Smooth muscle cell (in vitro differentiated cells): Measurements from ENCODE around the gene UCP2. TPM values are rescaled to one million over a fixed set of nuclear protein-coding genes. Genes with fewer than 3 reads are reported as not detected.
A peak's percentile ranks its signal among the peaks of the same experiment; 100 is the strongest.

Experiments
- DNase-seq: peaks from one replicate; lab custom pipeline; 2025; ENCODE audit not compliant: unreplicated experiment; lab: John Stamatoyannopoulos, UW
- H2AFZ ChIP-seq: fragments of 200-600 bp; sonication (generic); 2 replicates; pipeline ENCODE4 v1.6.0; 2016; ENCODE audit warnings: antibody characterized with exemption, low read depth, mild to moderate bottlenecking
- H3F3A ChIP-seq: fragments of 200-600 bp; sonication (generic); 2 replicates; pipeline ENCODE4 v1.6.0; 2017; ENCODE audit warnings: antibody characterized with exemption, low read depth
- H3K27ac ChIP-seq: fragments of 200-600 bp; sonication (generic); 2 replicates; pipeline ENCODE4 v1.5.1; 2016; ENCODE audit warnings: low read depth, mild to moderate bottlenecking
- H3K27me3 ChIP-seq: fragments of 200-600 bp; sonication (generic); 2 replicates; pipeline ENCODE4 v1.6.1; 2016; ENCODE audit warnings: low read depth, mild to moderate bottlenecking
- H3K36me3 ChIP-seq: fragments of 200-600 bp; sonication (generic); 2 replicates; pipeline ENCODE4 v1.5.1; 2016; ENCODE audit warnings: low read depth
- H3K4me1 ChIP-seq: fragments of 200-600 bp; sonication (generic); 2 replicates; pipeline ENCODE4 v1.5.1; 2016; ENCODE audit warnings: low read depth
- H3K4me2 ChIP-seq: fragments of 200-600 bp; sonication (generic); 2 replicates; pipeline ENCODE4 v1.6.0; 2016; ENCODE audit warnings: mild to moderate bottlenecking
- H3K4me3 ChIP-seq: fragments of 200-600 bp; sonication (generic); 2 replicates; pipeline ENCODE4 v1.5.1; 2016; ENCODE audit warnings: mild to moderate bottlenecking
- H3K79me2 ChIP-seq: fragments of 200-600 bp; sonication (generic); 2 replicates; pipeline ENCODE4 v1.6.0; 2016; ENCODE audit warnings: low read depth, mild to moderate bottlenecking
- H3K9ac ChIP-seq: fragments of 200-600 bp; sonication (generic); 2 replicates; pipeline ENCODE4 v1.6.0; 2016; ENCODE audit warnings: low read depth
- H3K9me3 ChIP-seq: fragments of 200-600 bp; sonication (generic); replicated peaks from 2 replicates; pipeline ENCODE4 v1.5.1; 2016; ENCODE audit warnings: low read depth
- H4K20me1 ChIP-seq: fragments of 200-600 bp; sonication (generic); 2 replicates; pipeline ENCODE4 v1.6.0; 2016; ENCODE audit warnings: low read depth
- CTCF ChIP-seq: fragments of 200-600 bp; sonication (generic); IDR thresholded peaks from 2 replicates; pipeline ENCODE4 v1.5.1; 2017; ENCODE audit warnings: borderline replicate concordance, mild to moderate bottlenecking, antibody characterized with exemption; ENCODE audit not compliant: insufficient read depth, poor library complexity, severe bottlenecking
- WGBS: methylation state at CpG from one replicate; pipeline ENCODE4 v1.1.7; 2016; ENCODE audit warnings: low lambda C conversion rate; 5-methylcytosine and 5-hydroxymethylcytosine counted together
- polyA plus RNA-seq: library from polyadenylated mRNA; unstranded; fragments of >200 nt; fragmentation: Nextera tagmentation; extraction: Ambion mirVana; gene quantifications from 2 replicates; pipeline ENCODE4 v1.2.1, GENCODE V29; 2016
- total RNA-seq: library from RNA; depleted of rRNA; stranded (reverse); fragments of >200 nt; gene quantifications from 2 replicates; pipeline ENCODE4 v1.2.3, GENCODE V29; 2014

The UCP2 gene
- total and polyA plus RNA-seq, 2 experiments from 2014 or later, result 0.67 to 8.2 TPM

DNA sequence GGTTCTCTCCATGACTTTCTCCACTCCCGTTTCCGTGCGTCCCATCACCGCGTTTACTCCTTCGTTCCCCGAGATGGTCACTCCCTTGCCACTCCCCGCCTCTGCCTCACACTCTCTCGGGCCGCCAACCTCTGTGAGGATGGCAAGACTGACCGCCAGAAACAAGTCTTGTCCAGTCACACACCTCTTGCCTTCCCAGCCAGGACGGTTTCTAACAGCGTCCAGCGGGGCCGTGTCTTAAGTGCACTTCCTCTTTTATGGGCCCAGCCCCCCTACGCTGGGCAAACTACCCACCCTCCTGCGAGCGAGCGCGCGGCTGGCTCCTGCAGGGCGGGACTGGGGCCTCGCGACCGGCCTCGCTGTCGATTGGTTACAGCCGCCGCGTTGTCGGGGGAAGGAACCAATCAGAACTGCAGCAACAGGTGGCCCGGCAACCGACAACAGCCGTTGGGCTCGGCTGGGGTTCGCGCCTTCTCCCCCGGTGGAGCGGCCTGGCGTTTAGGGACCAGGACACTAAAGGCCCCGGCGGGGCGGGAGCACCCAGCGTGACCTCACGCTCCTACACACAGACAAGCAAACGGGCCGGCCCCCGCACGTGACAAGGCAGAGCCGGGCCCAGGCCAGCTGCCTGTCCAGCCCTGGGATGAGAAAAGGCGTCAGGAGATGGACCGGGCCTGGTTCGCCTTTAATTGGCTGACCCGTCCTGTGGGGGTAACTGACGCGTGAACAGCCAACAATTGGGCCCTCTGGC, 522 bp upstream of the UCP2 start:
- no peak for TF ChIP-seq CTCF
- Histone ChIP-seq H4K20me1 (no peaks in the 10 kb centered on the region), H3K4me2 (peak overlapping the region; percentile 91), H3K27me3 (no peaks in the 10 kb centered on the region), H3K36me3 (no peaks in the 10 kb centered on the region), H3K9ac (no peak overlapping the region), H3F3A (no peaks in the 10 kb centered on the region), H2AFZ (peak overlapping the region; percentile 79), H3K27ac (no peak overlapping the region), H3K79me2 (no peaks in the 10 kb centered on the region), H3K4me3 (peak overlapping the region; percentile 58), H3K9me3 (no peaks in the 10 kb centered on the region), H3K4me1 (no peaks in the 10 kb centered on the region)
- WGBS, result 3% methylated on average over 52 of the region's 56 CpGs
- DNase-seq, result peak; percentile 71

GRCh38 chr11:73981051-73981805, 1.4 kb downstream of the UCP2 start:
- DNase-seq, result no peak
- H3K4me2 ChIP-seq, result no peak overlapping the region
- 88% methylated on average over 13 of the region's 13 CpGs for WGBS
- no peaks in the 10 kb centered on the region for H3K79me2 ChIP-seq
- H3F3A ChIP-seq, result no peaks in the 10 kb centered on the region
- no peaks in the 10 kb centered on the region for H3K4me1 ChIP-seq
- H3K9me3 ChIP-seq, result no peaks in the 10 kb centered on the region
- no peak overlapping the region for H3K27ac ChIP-seq
- no peak overlapping the region for H3K9ac ChIP-seq
- no peaks in the 10 kb centered on the region for H3K36me3 ChIP-seq
- H2AFZ ChIP-seq, result no peak overlapping the region
- no peak for TF ChIP-seq CTCF
- H4K20me1 ChIP-seq, result no peaks in the 10 kb centered on the region
- H3K4me3 ChIP-seq, result no peak overlapping the region
- H3K27me3 ChIP-seq, result no peaks in the 10 kb centered on the region

- 86% methylated on average over 6 of the region's 6 CpGs for WGBS
- Histone ChIP-seq H3K4me2 (no peak overlapping the region), H3K27ac (no peak overlapping the region), H3K79me2 (no peaks in the 10 kb centered on the region), H3K9ac (no peak overlapping the region), H2AFZ (no peak overlapping the region), H4K20me1 (no peaks in the 10 kb centered on the region), H3K36me3 (no peaks in the 10 kb centered on the region), H3K9me3 (no peaks in the 10 kb centered on the region), H3K4me3 (no peak overlapping the region), H3K27me3 (no peaks in the 10 kb centered on the region), H3F3A (no peaks in the 10 kb centered on the region), H3K4me1 (no peaks in the 10 kb centered on the region)
- TF ChIP-seq CTCF, result no peak
- DNase-seq, result no peak
Measured at GRCh38 chr11:73980001-73980961, 2.4 kb downstream of the UCP2 start.
